ENCODE results near the gene CHRDL2.

CHRDL2 gene

GRCh38 chr11:74723511-74723910, 7.7 kb downstream of the CHRDL2 start:
- no peak for ATAC-seq
- TF ChIP-seq ZC3H10 (CRISPR knock-in tag; IDR thresholded peaks at IDR 0.05): no peak
- no peak for TF ChIP-seq ZNF565 (CRISPR knock-in tag; conservative IDR thresholded peaks at IDR 0.05; ENCODE audit: low read depth)
- no peak for TF ChIP-seq CREB5 (CRISPR knock-in tag; IDR thresholded peaks at IDR 0.05; ENCODE audit: low read depth)
- no peak for TF ChIP-seq GLIS3 (CRISPR knock-in tag; IDR thresholded peaks at IDR 0.05)
- no peak for TF ChIP-seq CSRNP3 (CRISPR knock-in tag; IDR thresholded peaks at IDR 0.05)
- TF ChIP-seq TSHZ2 (CRISPR knock-in tag; IDR thresholded peaks at IDR 0.05): no peak
- no peak for TF ChIP-seq ZNF8 (CRISPR knock-in tag; IDR thresholded peaks at IDR 0.05)
- no peak for TF ChIP-seq ZNF70 (CRISPR knock-in tag; IDR thresholded peaks at IDR 0.05)
- TF ChIP-seq ZFP3 (CRISPR knock-in tag; IDR thresholded peaks at IDR 0.05): no peak
- TF ChIP-seq BACH2 (CRISPR knock-in tag; IDR thresholded peaks at IDR 0.05; ENCODE audit: borderline replicate concordance): no peak

- TF ChIP-seq TCF4 (CRISPR knock-in tag; IDR thresholded peaks at IDR 0.05; ENCODE audit: borderline replicate concordance) (no peak), CREB5 (CRISPR knock-in tag; IDR thresholded peaks at IDR 0.05; ENCODE audit: low read depth) (no peak), ZFP30 (CRISPR knock-in tag; IDR thresholded peaks at IDR 0.05) (no peak), GLIS3 (CRISPR knock-in tag; IDR thresholded peaks at IDR 0.05) (no peak), CSRNP3 (CRISPR knock-in tag; IDR thresholded peaks at IDR 0.05) (no peak)
- no peak for ATAC-seq
Measured at GRCh38 chr11:74721479-74721835, 9.8 kb downstream of the CHRDL2 start.

GRCh38 chr11:74720596-74721478, 10.4 kb downstream of the CHRDL2 start:
- no peak for TF ChIP-seq ARNTL (CRISPR knock-in tag; IDR thresholded peaks at IDR 0.05; ENCODE audit: borderline replicate concordance, low read depth)
- TF ChIP-seq RARB (CRISPR knock-in tag; IDR thresholded peaks at IDR 0.05): no peak
- no peak for TF ChIP-seq CREB5 (CRISPR knock-in tag; IDR thresholded peaks at IDR 0.05; ENCODE audit: low read depth)
- TF ChIP-seq CSRNP3 (CRISPR knock-in tag; IDR thresholded peaks at IDR 0.05): no peak
- TF ChIP-seq ZFP3 (CRISPR knock-in tag; IDR thresholded peaks at IDR 0.05): no peak
- no peak for TF ChIP-seq TOX (CRISPR knock-in tag; IDR thresholded peaks at IDR 0.05; ENCODE audit: borderline replicate concordance)
- no peak for TF ChIP-seq CSDC2 (CRISPR knock-in tag; IDR thresholded peaks at IDR 0.05)
- ATAC-seq: no peak

Measured in SK-N-SH treated with all-trans-retinoic acid at 6 μM for 48 hours (cell line).